IPS DF 6.9 (cell line): ENCODE results near the gene RSPH1.

Experiments
- DNase-seq: peaks from one replicate; pipeline ENCODE4 v3.0.0-alpha.2; 2013; ENCODE audit warnings: low read depth, low spot score
- H3K27ac ChIP-seq: one replicate; pipeline ENCODE4 v1.5.1; 2013; ENCODE audit warnings: low read length, control low read depth
- H3K27me3 ChIP-seq: 2 replicates; pipeline ENCODE4 v1.6.1; 2013; ENCODE audit warnings: mild to moderate bottlenecking, low read length; ENCODE audit not compliant: control insufficient read depth, insufficient read depth
- H3K36me3 ChIP-seq: 2 replicates; pipeline ENCODE4 v1.6.1; 2013; ENCODE audit warnings: low read length; ENCODE audit not compliant: control insufficient read depth, insufficient read depth
- H3K4me1 ChIP-seq: 2 replicates; pipeline ENCODE4 v1.6.1; 2013; ENCODE audit warnings: low read length; ENCODE audit not compliant: control insufficient read depth, insufficient read depth
- H3K4me3 ChIP-seq: 2 replicates; pipeline ENCODE4 v1.5.1; 2013; ENCODE audit warnings: mild to moderate bottlenecking, low read length
- H3K9me3 ChIP-seq: 2 replicates; pipeline ENCODE4 v1.6.1; 2013; ENCODE audit warnings: low read length, inconsistent platforms; ENCODE audit not compliant: control insufficient read depth, insufficient read depth
- WGBS: extraction: QIAGEN DNeasy Blood & Tissue Kit; methylation state at CpG from one replicate; pipeline ENCODE4 v1.1.7; 2013; ENCODE audit warnings: mixed read lengths, missing lambda C conversion rate; ENCODE audit not compliant: insufficient read length, insufficient coverage; 5-methylcytosine and 5-hydroxymethylcytosine counted together

Gene RSPH1

DNA sequence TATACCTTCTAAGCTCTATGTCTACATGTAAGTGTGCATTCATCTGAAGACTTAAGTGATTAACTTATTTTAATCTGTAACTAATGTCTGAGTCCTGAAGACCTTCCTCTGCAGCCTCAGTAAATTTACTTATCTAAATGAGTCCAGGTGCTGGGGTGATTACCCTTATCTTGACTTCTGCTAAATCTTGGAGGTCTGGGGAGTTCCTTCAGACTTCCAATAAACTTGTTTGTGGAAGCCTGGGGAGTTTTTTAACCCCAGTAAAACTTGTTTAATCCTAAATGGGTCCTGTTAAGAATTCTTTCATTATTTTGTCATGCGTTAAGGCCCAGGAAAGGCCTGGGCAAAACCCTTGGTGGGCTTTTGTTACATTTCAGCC lies 37.0 kb downstream of the RSPH1 start:
- Histone ChIP-seq H3K9me3 (no peaks in the 10 kb centered on the region), H3K4me3 (no peak overlapping the region), H3K4me1 (peaks cover 6% of the 10 kb centered on the region), H3K27ac (no peak overlapping the region), H3K36me3 (no peaks in the 10 kb centered on the region), H3K27me3 (no peaks in the 10 kb centered on the region)
- WGBS = no CpG with 5 or more reads among the region's 1 CpG
- DNase-seq = no peak

DNA sequence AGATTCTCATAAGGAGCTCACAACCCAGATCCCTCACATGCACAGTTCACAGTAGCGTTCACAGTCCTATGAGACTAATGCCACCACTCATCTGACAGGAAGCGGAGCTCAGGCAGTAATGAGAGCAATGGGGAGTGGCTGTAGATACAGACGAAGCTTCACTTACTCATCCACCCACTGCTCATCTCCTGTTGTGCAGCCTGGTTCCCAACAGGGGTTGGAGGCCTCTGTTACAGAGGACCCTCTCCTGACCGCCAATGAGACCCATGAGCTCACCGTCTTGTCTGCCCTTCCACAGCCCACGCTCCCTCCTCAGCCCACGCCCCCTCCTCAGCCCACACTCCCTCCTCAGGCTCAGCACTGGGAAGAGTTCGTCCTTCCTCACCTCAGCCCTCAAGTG lies 39.6 kb downstream of the RSPH1 start:
- H3K4me3 ChIP-seq = no peak overlapping the region
- H3K27ac ChIP-seq = no peak overlapping the region
- no peak for DNase-seq
- no peaks in the 10 kb centered on the region for H3K36me3 ChIP-seq
- no peaks in the 10 kb centered on the region for H3K4me1 ChIP-seq
- no CpG with 5 or more reads among the region's 8 CpGs for WGBS
- H3K27me3 ChIP-seq = no peaks in the 10 kb centered on the region
- no peaks in the 10 kb centered on the region for H3K9me3 ChIP-seq

DNA sequence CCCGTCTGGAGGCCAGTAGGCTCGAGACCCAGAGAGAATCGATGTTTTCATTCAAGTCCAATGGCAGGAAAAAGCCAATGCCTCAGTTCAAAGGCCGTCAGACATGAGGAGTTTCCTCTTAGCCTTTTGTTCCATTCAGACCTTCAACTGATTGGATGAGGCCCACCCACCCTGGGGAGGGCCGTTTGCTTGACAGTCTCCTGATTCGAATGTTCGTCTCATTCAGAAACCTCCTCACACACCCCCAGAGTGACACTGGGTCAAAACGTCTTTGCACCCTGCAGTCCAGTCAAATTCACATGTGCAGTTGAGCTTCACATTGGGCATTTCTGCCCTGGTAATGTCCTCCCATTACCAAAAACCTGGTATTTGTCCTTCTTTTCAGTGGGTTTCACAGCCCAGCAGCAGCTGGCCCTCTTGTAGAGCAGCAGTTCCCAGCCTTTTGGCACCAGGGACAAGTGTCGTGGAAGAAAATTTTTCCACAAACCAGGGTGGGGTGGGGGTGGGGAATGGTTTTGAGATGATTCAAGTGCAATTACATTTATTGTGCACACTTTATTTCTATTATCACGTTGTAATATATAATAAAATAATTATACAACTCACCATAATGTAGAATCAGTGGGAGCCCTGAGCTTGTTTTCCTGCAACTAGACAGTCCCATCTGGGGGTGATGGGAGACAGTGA lies 40.1 kb downstream of the RSPH1 start:
- no peaks in the 10 kb centered on the region for H3K9me3 ChIP-seq
- no peaks in the 10 kb centered on the region for H3K36me3 ChIP-seq
- no peak overlapping the region for H3K27ac ChIP-seq
- no CpG with 5 or more reads among the region's 10 CpGs for WGBS
- H3K27me3 ChIP-seq = no peaks in the 10 kb centered on the region
- H3K4me3 ChIP-seq = no peak overlapping the region
- no peak for DNase-seq
- H3K4me1 ChIP-seq = no peaks in the 10 kb centered on the region

DNA sequence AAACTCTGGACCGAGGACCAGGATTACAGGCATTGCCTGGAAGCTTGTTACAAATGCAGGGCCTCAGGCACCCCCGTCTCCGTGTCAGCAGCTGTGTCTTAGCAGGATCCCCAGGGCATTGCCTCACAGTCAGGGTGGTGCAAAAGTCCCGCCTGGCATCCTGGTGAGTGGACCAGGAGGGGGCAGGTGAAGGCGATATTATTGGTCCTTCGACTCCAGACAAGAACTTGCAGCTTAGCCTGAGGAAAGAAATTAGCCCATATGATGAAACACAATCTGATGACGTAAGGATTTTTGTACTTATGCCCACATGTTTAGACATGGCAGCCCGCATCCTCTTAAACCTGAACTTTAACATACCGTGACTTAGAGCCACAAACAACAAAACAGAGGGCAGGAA lies 40.8 kb downstream of the RSPH1 start:
- DNase-seq = no peak
- Histone ChIP-seq H3K27me3 (no peaks in the 10 kb centered on the region), H3K4me3 (no peak overlapping the region), H3K36me3 (no peaks in the 10 kb centered on the region), H3K27ac (no peak overlapping the region), H3K4me1 (no peaks in the 10 kb centered on the region), H3K9me3 (no peaks in the 10 kb centered on the region)
- no CpG with 5 or more reads among the region's 9 CpGs for WGBS

DNA sequence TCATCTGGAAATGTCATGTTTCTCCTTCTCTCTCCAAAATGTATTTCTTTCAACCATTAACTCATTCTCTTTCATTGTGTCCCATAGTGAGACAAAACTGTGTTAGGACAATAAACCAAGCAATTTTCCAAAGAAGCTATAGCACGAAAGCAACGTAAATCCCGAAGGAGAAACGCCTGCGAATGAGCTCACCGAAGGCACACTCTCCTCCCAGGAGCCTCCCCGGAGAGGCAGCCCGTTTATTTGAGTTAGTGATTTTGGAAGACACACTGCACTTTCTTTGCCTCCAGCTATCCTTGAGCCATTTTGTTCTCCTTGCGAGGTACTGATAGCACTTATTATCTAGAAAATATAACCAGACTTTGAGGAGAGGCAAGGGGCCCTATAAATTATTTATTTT lies 41.2 kb downstream of the RSPH1 start:
- Histone ChIP-seq H3K4me3 (no peak overlapping the region), H3K9me3 (no peaks in the 10 kb centered on the region), H3K27me3 (no peaks in the 10 kb centered on the region), H3K36me3 (no peaks in the 10 kb centered on the region), H3K27ac (no peak overlapping the region), H3K4me1 (no peaks in the 10 kb centered on the region)
- WGBS = no CpG with 5 or more reads among the region's 9 CpGs
- DNase-seq = no peak

DNA sequence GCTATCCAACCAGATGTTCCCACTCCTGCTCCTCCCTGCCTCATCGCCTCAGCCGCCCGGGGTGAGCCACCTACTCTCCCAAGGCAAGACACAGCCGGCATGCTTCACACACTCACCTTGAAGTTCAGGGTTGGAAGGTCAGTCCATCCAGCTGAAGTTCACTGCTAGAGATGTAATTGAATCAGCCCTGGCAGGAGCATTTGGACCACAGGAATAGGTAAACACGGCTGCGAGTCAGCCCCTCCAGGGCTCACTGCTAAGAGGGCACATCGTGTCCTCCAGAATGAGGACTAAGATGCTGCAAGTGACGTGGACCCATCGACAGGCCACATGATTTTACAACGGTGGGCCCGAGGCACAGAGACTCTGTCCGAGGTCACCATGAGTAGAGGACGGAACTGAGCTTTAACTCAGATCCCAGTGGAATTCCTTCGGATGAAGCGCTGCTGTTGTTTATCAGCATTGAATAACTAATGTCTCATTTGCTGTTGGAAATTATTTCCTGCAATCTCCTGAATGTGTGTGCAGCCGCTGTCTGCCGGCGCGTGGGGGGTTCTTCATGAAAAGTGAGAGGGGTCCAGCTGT lies 41.9 kb downstream of the RSPH1 start:
- Histone ChIP-seq H3K4me1 (no peaks in the 10 kb centered on the region), H3K27me3 (no peaks in the 10 kb centered on the region)
- WGBS = no CpG with 5 or more reads among the region's 19 CpGs

DNA sequence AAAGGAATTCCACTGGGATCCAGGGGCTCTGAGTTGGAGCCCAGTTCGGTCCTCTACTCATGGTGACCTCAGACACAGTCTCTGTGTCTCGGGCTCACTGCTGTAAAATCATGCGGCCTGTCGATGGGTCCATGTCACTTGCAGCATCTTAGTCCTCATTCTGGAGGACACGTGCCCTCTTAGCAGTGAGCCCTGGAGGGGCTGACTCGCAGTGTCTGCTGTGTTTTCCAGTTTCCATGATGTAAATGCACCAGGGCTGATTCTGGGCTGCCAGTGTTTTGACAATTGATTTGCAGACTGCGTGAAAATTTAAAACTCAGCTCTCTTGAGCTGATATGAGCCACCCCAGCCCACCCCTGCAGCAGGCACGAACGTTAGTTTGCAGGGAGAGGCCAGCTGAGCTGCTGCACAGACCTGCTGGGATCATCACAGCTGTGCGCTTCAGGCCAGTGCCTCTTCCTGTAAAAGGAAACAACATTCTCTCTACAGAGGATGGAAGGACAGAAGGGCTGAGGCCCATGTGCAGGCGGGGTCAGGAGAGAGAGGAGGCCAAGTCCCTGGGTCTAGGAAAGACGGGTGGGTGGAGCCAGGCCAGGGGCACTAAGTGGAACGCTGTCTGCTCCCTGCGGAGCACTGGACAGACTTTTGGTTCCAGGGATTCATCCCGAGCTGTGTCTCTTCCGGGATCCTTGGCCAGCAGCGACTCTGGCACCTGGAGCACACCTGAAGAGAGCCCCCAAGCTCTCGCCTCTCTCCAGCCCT lies 42.6 kb downstream of the RSPH1 start:
- H3K9me3 ChIP-seq = no peaks in the 10 kb centered on the region
- no peak for DNase-seq
- H3K36me3 ChIP-seq = no peaks in the 10 kb centered on the region
- no CpG with 5 or more reads among the region's 18 CpGs for WGBS
- H3K4me1 ChIP-seq = no peaks in the 10 kb centered on the region
- H3K4me3 ChIP-seq = no peak overlapping the region
- no peaks in the 10 kb centered on the region for H3K27me3 ChIP-seq
- no peak overlapping the region for H3K27ac ChIP-seq

More for the DNA sequence above, 41.9 kb downstream of the RSPH1 start:
- Histone ChIP-seq H3K36me3 (no peaks in the 10 kb centered on the region), H3K4me3 (no peak overlapping the region), H3K27ac (no peak overlapping the region), H3K9me3 (no peaks in the 10 kb centered on the region)
- no peak for DNase-seq

DNA sequence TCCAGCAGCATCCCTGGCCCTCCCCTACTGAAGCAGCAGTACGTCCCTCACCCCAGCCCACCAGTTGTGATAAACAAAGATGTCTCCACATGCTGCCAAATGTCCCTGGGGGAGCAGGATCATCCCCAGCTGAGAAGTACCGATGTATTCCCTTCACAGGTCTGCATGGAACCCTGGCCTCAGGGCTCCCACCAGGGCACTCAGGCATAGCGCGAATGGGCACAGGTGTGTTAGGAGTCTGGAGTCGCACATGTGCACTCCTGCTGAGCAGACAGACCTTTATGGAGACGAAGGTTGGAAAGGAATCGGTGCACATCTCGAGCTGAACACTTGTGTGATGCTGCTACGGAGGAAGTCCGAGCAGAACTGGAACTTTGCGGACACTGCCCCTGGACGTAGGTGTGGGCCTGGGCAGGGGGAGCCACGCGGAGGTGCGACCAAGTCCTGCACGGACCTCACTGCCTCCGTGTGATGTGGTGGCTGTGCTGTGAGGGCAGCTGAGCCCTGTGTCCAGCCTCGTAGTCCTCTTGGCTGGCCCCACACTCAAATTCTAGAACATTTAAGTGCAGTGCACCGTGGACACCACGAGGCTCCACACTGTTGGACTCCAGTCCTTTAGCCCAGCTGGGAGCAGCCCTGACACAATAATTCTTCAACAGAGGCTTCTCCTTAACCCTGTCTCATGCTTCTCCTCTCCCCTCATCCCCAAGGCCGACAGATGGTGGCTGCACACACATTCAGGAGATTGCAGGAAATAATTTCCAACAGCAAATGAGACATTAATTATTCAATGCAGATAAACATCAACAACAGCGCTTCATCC lies 43.4 kb downstream of the RSPH1 start:
- WGBS = no CpG with 5 or more reads among the region's 22 CpGs
- DNase-seq = no peak
- Histone ChIP-seq H3K27ac (no peak overlapping the region), H3K4me3 (no peak overlapping the region), H3K36me3 (no peaks in the 10 kb centered on the region), H3K4me1 (no peaks in the 10 kb centered on the region), H3K27me3 (no peaks in the 10 kb centered on the region), H3K9me3 (no peaks in the 10 kb centered on the region)

DNA sequence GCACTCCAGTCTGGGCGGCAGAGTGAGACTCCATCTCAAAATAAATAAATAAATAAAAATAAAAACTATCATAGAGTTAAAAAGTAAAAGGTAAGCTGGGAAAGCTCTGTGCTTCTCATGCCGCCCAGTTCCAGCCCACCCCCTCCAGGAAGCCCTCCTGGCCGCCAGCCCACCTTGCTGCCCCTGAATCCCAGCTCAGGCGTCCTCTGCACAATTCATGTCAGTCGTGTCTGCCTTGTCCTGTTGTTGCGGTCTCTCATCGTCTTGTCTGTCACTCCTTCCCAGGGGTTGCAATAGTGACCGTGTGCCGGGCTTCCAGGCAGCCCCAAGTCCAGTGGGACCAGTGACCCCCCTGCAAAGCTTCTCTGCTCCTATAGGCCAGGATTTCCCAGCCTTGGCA lies 44.1 kb downstream of the RSPH1 start:
- no peak overlapping the region for H3K27ac ChIP-seq
- no peaks in the 10 kb centered on the region for H3K4me1 ChIP-seq
- no peak overlapping the region for H3K4me3 ChIP-seq
- WGBS = no CpG with 5 or more reads among the region's 9 CpGs
- no peaks in the 10 kb centered on the region for H3K27me3 ChIP-seq
- no peak for DNase-seq
- no peaks in the 10 kb centered on the region for H3K9me3 ChIP-seq
- H3K36me3 ChIP-seq = no peaks in the 10 kb centered on the region

DNA sequence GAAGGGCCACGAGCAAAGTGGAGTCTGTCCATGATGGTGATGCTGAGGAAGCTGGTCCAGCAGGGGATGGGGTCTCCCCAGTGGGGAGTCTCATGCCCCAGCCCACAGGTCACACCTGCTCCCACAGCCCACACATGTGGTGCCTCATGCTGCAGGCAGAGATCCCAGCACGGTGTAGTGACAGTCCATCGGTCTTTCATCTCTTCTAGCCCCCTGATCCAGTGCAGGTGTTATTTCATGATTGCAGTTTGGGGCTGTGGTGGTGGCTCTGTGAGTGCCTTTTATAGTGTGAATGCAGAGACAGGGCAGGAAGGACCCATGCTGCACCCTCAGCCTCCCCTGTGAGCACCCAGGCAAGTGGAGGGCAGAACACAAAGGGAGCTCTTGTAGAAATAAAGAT lies 47.3 kb downstream of the RSPH1 start:
- H3K4me1 ChIP-seq = no peaks in the 10 kb centered on the region
- no peak overlapping the region for H3K4me3 ChIP-seq
- no peaks in the 10 kb centered on the region for H3K36me3 ChIP-seq
- no CpG with 5 or more reads among the region's 3 CpGs for WGBS
- H3K9me3 ChIP-seq = no peaks in the 10 kb centered on the region
- no peaks in the 10 kb centered on the region for H3K27me3 ChIP-seq
- DNase-seq = no peak
- no peak overlapping the region for H3K27ac ChIP-seq
